Daoy (cell line): ENCODE results near the gene ATP5PB. TPM values are rescaled to one million over a fixed set of nuclear protein-coding genes. Genes with fewer than 3 reads are reported as not detected.

Experiments used
- DNase-seq: peaks from one replicate; pipeline ENCODE4 v3.0.0-alpha.2; 2015; ENCODE audit warnings: low read depth
- total RNA-seq: library from RNA; depleted of rRNA; stranded (reverse); fragments of >200 nt; shearing (Covaris generic); gene quantifications from 2 replicates; pipeline ENCODE4 v1.2.3, GENCODE V29; 2014; rRNA removed

ATP5PB gene
- total RNA-seq, 1 experiment from 2014 or later: 722 TPM

DNA sequence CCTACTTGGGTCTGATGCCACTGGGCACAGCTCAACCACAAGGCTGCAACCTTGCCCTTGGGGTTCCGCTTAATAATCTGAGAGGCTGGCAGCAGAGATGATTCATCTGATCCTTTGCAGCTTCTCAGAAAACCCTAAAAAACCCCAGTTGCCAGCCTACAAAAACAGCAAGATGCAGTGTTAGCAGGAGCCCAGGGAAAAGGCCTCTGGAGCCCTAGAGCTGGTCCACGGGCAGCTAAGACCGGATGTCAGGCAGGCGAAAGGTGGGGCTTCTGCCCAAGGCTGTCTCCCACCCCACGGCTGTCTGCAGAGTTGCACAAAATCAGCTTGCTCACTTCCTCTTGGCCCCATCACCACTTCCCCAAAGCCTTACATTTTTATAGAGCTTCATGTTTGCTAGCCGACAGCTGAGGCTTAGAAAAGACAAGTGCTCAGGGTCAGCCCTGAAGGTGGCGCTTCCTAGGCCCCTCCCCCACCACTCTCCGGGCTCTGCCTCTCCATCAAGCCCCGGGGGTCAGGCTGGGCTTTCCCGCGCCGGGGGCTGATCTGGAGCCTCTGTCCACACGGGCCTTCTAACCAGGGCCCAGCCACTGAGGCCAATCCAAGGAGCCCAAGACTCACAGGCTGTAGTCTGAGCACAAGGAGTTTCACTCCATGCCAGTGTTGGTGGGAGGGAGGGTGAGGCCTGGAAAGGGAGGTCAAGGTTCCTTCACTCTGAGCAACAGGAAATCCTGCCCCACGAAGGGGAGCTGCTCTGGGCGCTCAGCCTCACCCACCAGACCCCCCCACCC is 58.3 kb downstream of the ATP5PB start:
- DNase-seq: peak; percentile 80

GRCh38 chr1:111509997-111510375 is 60.7 kb downstream of the ATP5PB start:
- DNase-seq: no peak

GRCh38 chr1:111511370-111511769 is 62.1 kb downstream of the ATP5PB start:
- no peak for DNase-seq

Other genes starting within 250 kb of the ATP5PB start
- 5.7 and 11.0 TPM in 2 replicates for gene DENND2D, start 248.8 kb upstream of the ATP5PB start, total RNA-seq
- 0.29 TPM in 1 of 2 replicates, not detected in the other for gene CHI3L2, start 221.8 kb upstream of the ATP5PB start, total RNA-seq
- gene CHIA, start 158.6 kb upstream of the ATP5PB start, total RNA-seq: 0.06 TPM in 1 of 2 replicates, not detected in the other
- 1.5 and 2.0 TPM in 2 replicates for gene OVGP1, start 21.7 kb upstream of the ATP5PB start, total RNA-seq
- 145 and 169 TPM in 2 replicates for gene WDR77, start 208 bp upstream of the ATP5PB start, total RNA-seq
- gene C1orf162, start 24.5 kb downstream of the ATP5PB start, total RNA-seq: 0.11 TPM in 1 of 2 replicates, not detected in the other
- not detected in 2 replicates for gene ADORA3, start 54.2 kb downstream of the ATP5PB start, total RNA-seq
- gene TMIGD3, start 54.2 kb downstream of the ATP5PB start, total RNA-seq: not detected in 2 replicates
- gene RAP1A, start 170.3 kb downstream of the ATP5PB start, total RNA-seq: 42.8 and 47.1 TPM in 2 replicates